Fibroblast of villous mesenchyme (primary cell): ENCODE results near the gene TMEM131L. TPM values are rescaled to one million over a fixed set of nuclear protein-coding genes. Genes with fewer than 3 reads are reported as not detected.

Experiments used
- DNase-seq: peaks from one replicate; pipeline ENCODE4 v3.0.0-alpha.2; 2010; ENCODE audit warnings: low read depth
- H3K4me3 ChIP-seq: 2 replicates; pipeline ENCODE4 v1.5.1; 2011; ENCODE audit warnings: low read depth, mild to moderate bottlenecking, low read length
- total RNA-seq: library from RNA; depleted of rRNA; stranded (reverse); fragments of >200 nt; gene quantifications from 2 replicates; pipeline ENCODE4 v1.2.3, GENCODE V29; 2012
- TF ChIP-seq, protein P1 (sequence below): IDR thresholded peaks from 2 replicates; pipeline ENCODE4 v1.5.1; 2012; ENCODE audit warnings: low read depth, mild to moderate bottlenecking, low read length; ENCODE audit not compliant: insufficient read depth

The TMEM131L gene
- total RNA-seq, 1 donor = 4.7 TPM

DNA sequence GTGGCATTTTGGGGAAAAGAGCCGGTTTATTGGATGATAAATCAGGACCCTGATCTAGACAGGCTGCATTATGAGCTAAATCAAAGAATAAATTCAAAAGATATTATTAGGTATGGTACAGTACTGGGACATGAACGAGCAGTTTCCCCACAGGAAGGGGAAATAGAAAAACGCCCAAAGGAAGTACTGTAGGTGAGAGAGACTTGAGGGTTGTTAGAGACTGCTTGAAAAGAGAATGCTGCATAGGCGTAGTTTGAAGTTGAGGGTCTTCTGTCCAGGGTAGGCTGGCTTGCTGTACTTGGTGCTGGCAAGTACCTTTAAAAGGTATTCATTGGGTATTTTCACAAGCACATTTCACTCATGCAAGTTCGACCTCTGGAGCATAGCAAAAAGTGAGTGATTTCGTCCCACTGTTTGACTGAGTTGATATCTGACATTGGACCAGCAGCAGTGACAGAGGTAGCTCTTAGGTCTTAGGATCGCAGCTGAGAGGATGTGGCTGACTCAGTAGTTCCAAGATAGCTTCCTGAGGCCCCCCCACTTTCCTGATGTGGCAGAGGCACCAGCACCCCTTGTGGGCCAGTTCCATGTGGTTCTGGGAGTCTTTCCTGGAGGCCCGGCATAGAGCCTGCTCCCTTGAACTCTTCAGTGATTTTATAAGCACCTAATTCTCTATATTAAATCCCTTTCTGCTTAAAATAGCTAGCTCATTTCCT, 64.3 kb downstream of the TMEM131L start:
- no peak overlapping the region for H3K4me3 ChIP-seq
- DNase-seq = no peak
- TF ChIP-seq, protein P1, sequence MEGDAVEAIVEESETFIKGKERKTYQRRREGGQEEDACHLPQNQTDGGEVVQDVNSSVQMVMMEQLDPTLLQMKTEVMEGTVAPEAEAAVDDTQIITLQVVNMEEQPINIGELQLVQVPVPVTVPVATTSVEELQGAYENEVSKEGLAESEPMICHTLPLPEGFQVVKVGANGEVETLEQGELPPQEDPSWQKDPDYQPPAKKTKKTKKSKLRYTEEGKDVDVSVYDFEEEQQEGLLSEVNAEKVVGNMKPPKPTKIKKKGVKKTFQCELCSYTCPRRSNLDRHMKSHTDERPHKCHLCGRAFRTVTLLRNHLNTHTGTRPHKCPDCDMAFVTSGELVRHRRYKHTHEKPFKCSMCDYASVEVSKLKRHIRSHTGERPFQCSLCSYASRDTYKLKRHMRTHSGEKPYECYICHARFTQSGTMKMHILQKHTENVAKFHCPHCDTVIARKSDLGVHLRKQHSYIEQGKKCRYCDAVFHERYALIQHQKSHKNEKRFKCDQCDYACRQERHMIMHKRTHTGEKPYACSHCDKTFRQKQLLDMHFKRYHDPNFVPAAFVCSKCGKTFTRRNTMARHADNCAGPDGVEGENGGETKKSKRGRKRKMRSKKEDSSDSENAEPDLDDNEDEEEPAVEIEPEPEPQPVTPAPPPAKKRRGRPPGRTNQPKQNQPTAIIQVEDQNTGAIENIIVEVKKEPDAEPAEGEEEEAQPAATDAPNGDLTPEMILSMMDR = no peak

DNA sequence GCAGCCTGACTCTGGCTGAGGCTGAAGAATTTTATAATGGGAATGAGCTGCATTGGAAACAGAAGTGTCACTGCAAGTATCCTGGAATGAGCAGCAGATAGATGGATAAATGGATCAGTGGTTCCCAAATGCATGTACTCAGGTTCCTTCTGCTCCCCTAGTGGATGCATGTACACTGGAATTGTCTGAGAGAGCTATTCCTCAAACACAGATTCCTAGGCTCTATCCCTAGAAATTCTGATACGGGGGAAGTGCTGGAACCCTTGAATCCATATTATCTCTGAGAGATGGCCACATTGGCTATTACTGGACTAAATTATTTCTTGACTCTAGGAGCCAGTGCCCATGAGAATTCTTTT, 64.8 kb downstream of the TMEM131L start:
- TF ChIP-seq, protein P1 = peak; percentile 11
- H3K4me3 ChIP-seq = no peak overlapping the region
- no peak for DNase-seq

DNA sequence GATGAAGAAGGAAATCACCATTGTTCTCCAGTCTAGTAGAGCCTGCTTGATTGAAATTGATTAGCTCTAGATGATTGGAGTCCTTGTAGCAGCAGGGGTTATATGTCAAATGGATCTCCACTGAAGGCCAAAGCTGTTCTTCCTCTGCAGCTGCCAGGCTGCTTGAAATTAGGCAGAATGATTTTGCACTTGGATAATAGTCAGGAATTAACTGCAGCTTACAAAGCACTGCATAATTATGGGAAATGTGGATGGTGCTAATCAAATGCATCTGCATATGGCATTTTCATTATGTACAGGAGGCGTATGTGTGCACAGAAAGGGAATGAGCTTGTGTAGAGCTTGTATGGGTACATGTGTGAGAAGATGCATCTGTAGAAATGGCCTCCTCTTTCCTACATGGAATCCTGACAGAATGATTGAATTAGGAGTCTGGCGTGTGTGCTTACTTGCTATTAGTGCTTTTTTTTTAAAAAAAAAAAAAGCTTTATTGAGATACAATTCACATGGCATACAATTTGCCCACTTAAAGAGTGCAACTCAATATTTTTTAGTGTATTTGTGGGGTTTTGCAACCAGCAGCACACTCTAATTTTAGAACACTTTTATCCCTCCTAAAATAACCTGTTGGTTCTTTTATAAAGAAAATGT, 65.9 kb downstream of the TMEM131L start:
- DNase-seq = no peak
- no peak overlapping the region for H3K4me3 ChIP-seq
- TF ChIP-seq, protein P1 = no peak

DNA sequence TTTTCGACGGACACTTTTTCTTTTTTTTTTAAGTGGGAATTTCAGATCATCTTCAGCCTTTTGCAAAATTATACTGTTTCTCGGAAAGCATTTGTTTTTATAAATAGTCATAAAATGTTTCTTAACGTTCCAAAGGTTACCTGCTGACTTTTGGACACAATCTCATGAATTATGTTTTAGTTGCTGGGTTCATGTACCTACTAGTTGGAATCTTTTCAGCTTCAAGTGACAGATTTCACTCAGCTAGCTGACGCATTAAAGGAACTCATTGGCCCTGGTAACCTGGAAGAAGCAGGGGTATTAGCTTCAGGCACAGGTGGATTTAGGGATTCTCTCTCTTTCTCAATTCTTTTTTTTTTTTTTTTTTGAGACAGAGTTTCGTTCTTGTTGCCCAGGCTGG, 66.5 kb downstream of the TMEM131L start:
- DNase-seq = no peak
- H3K4me3 ChIP-seq = no peak overlapping the region
- TF ChIP-seq, protein P1 = no peak

DNA sequence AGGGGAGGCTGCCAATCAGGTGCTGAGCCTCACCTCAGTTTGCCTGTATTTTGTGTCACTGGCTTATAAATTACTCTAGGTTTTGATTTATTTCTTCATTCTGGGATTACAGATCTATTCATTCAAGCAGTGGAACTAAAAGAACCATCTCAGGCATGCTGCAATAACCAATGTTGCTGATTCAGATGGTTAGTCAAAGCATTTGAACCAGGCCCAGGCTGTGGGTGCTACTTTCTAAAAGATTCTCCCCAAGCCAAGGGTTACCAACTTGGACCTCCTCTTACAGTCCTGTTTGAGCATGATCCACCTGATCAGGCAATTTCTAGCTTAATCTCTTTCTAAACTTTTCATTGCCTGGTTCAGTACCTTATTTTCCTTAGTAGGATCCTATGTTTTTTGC, 67.2 kb downstream of the TMEM131L start:
- no peak overlapping the region for H3K4me3 ChIP-seq
- TF ChIP-seq, protein P1 = no peak
- DNase-seq = no peak

DNA sequence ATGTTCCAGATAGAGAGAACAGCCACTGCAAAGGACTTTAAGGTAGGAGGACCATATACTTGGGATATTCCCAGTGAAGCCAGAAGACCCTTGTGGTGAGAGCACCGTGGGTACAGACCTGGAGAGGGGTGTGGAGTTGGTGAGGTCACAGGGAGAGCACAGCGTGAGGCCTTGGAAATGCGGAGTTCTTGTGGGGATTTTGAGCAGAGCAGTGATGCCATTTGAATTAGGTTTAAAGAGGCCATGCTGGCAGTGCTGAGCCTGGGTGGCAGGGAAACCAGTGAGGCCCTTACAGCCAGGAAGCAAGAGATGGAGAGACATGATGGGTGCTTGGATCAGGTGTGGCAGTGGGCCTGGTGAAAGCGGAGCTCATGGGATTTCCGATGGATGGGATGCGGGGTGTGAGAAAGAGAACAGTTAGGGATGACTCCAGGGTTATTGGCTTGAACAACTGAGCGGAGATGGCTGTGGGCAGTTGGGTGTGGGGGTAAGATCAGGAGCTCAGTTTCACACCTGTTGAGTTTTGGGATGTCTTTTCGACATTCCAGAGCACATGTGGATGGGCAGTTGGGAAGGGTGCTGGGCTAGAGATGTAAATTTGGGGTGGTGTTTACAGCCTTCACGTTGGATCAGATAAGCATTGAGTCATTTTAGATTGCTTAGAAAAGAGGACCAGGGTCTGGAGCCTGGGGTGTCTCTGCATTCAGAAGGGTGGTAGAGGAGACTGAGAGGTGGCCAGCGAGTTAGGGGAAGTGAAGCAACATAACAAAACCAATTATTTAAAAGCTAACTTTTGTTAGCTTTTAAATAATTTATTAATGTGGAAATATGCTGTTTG, 68.9 kb downstream of the TMEM131L start:
- TF ChIP-seq, protein P1 = no peak
- H3K4me3 ChIP-seq = no peak overlapping the region
- no peak for DNase-seq
